ENCODE results near the gene GAS2L3. TPM values are rescaled to one million over a fixed set of nuclear protein-coding genes. Genes with fewer than 3 reads are reported as not detected.

The GAS2L3 gene
- total and polyA plus RNA-seq, 2 of the 8 experiments (the other 6 are each of a cell fraction or from before 2014, with no cell fraction given), result 2.1 to 19.3 TPM

GRCh38 chr12:100564905-100565467, 8.5 kb upstream of the GAS2L3 start:
- no peak overlapping the region for H2AK5ac ChIP-seq (ENCODE audit: low read depth, low read length)
- no peaks in the 10 kb centered on the region for H3K27me3 ChIP-seq (replicated peaks in 1 of 4; ENCODE audit: control insufficient read depth in 3 of 4, extremely low read depth in 1 of 4, insufficient read depth in 3 of 4, low read length in 3 of 4)
- no peak overlapping the region for H3K27ac ChIP-seq (ENCODE audit: low read depth, low read length)
- H2BK20ac ChIP-seq (ENCODE audit: low read length), result no peak overlapping the region
- ChIA-PET CTCF (ENCODE audit: partially characterized antibody) (interaction anchor here (3.2 kb wide), 1 partner anchor 10 kb away, joined by 14 read pairs; no protein-coding TSS in a partner anchor), POLR2A (ENCODE audit: partially characterized antibody) (interaction anchor here (1.1 kb wide), 1 partner anchor 9 kb away, joined by 3 read pairs; the partner anchor contains the start of gene GAS2L3)
- no peaks in the 10 kb centered on the region for H4K20me1 ChIP-seq (replicated peaks in 1 of 2; ENCODE audit: control insufficient read depth in 1 of 2, insufficient read depth in 2 of 2, low read length in 2 of 2)
- H3K18ac ChIP-seq (ENCODE audit: extremely low read depth, low read length), result no peak overlapping the region
- no peaks in the 10 kb centered on the region for H3K79me1 ChIP-seq (ENCODE audit: low read depth, low read length)
- H3K4me3 ChIP-seq (ENCODE audit: extremely low read depth in 1 of 4, insufficient read depth in 2 of 4, low read depth in 3 of 4, low read length in 4 of 4), result no peak overlapping the region
- H2BK120ac ChIP-seq (replicated peaks; ENCODE audit: low read depth, low read length), result no peak overlapping the region
- no peak overlapping the region for H2BK12ac ChIP-seq (ENCODE audit: low read depth, low read length)
- DNase-seq (ENCODE audit: low read depth in 1 of 2, low spot score in 2 of 2) (no peak), FAIRE-seq (no peak)
- H3K4me2 ChIP-seq (ENCODE audit: insufficient read depth in 1 of 2, low read depth in 2 of 2, low read length in 2 of 2), result no peak overlapping the region
- WGBS, 2 experiments (ENCODE audit: extremely low coverage in 1 of 2, insufficient coverage in 1 of 2, insufficient read length in 1 of 2, insufficient replicate concordance in 2 of 2, low coverage in 1 of 2, low lambda C conversion rate in 2 of 2, missing lambda C conversion rate in 1 of 2), result 93% methylated on average over 6 of the region's 6 CpGs; no CpG with 5 or more reads in 1 of the 2 experiments
- no peaks in the 10 kb centered on the region; a peak in 1 of 7 replicates for H3K4me1 ChIP-seq (replicated peaks in 1 of 4; ENCODE audit: control insufficient read depth in 3 of 4, insufficient read depth in 4 of 4, low read length in 3 of 4)
- no peak overlapping the region for H3K9ac ChIP-seq (replicated peaks in 1 of 4; ENCODE audit: extremely low read depth in 1 of 4, low read depth in 3 of 4, low read length in 3 of 4)
- H3K56ac ChIP-seq (replicated peaks; ENCODE audit: insufficient read length, low read depth, low read length), result no peak overlapping the region
- no peak overlapping the region for H2BK15ac ChIP-seq (ENCODE audit: low read length)
- H3K23ac ChIP-seq (ENCODE audit: insufficient read length), result no peak overlapping the region
- H4K8ac ChIP-seq (ENCODE audit: extremely low read depth, insufficient read depth, low read length), result no peak overlapping the region; the same call in 1 of the 2 replicates
- no peak overlapping the region for H4K5ac ChIP-seq (ENCODE audit: insufficient read length, low read depth, low read length)
- H3K14ac ChIP-seq (ENCODE audit: insufficient read length), result no peak overlapping the region
- H3K23me2 ChIP-seq (ENCODE audit: low read depth, low read length), result no peaks in the 10 kb centered on the region; the same call in 1 of the 2 replicates
- no peaks in the 10 kb centered on the region for H3K9me3 ChIP-seq (ENCODE audit: insufficient read depth in 2 of 2, low read depth in 1 of 2, low read length in 1 of 2)
- H3K79me2 ChIP-seq (ENCODE audit: control insufficient read depth in 1 of 2, insufficient read depth in 2 of 2, low read length in 2 of 2), result no peaks in the 10 kb centered on the region
- H2BK5ac ChIP-seq (ENCODE audit: low read depth, low read length), result no peak overlapping the region
- H3K36me3 ChIP-seq (ENCODE audit: control insufficient read depth in 2 of 4, insufficient read depth in 4 of 4, low read length in 3 of 4), result no peaks in the 10 kb centered on the region
- H2AFZ ChIP-seq (ENCODE audit: low read length), result no peak overlapping the region
- H3K4ac ChIP-seq (replicated peaks; ENCODE audit: insufficient read length, low read depth, low read length), result no peak overlapping the region
- H4K91ac ChIP-seq (replicated peaks; ENCODE audit: insufficient read length, low read length), result no peak overlapping the region
- no peak for TF ChIP-seq POLR2AphosphoS5 (IDR thresholded peaks at IDR 0.05; ENCODE audit: low read depth, low read length)
- no peak for TF ChIP-seq ATF3 (IDR thresholded peaks at IDR 0.05; ENCODE audit: insufficient read depth, low read depth, low read length)
- no peak for TF ChIP-seq BCL11A (IDR thresholded peaks at IDR 0.05; ENCODE audit: low read depth in 2 of 2, low read length in 2 of 2)
- TF ChIP-seq NANOG (IDR thresholded peaks at IDR 0.05; ENCODE audit: insufficient read depth, low read depth, low read length, poor library complexity, severe bottlenecking), result no peak
- no peak for TF ChIP-seq SUZ12 (IDR thresholded peaks at IDR 0.05; ENCODE audit: low read length)
- no peak for TF ChIP-seq TEAD4 (IDR thresholded peaks at IDR 0.05; ENCODE audit: low read depth, low read length)
- TF ChIP-seq KDM4A (IDR thresholded peaks at IDR 0.05; ENCODE audit: low read depth, low read length, severe bottlenecking), result no peak
- TF ChIP-seq KDM1A (IDR thresholded peaks at IDR 0.05; ENCODE audit: borderline replicate concordance, low read length), result no peak
- no peak for TF ChIP-seq HDAC6 (IDR thresholded peaks at IDR 0.05; ENCODE audit: low read depth, low read length)
- TF ChIP-seq SAP30 (IDR thresholded peaks at IDR 0.05; ENCODE audit: insufficient read depth, insufficient replicate concordance, low read length), result no peak
- no peak for TF ChIP-seq SIRT6 (IDR thresholded peaks at IDR 0.05; ENCODE audit: low read length)
- TF ChIP-seq PHF8 (conservative IDR thresholded peaks at IDR 0.05; ENCODE audit: low read depth, low read length), result no peak
- no peak for TF ChIP-seq RBBP5 (IDR thresholded peaks at IDR 0.05; ENCODE audit: borderline replicate concordance, low read depth, low read length)
